ENCODE measurements around the gene ANKRD39. TPM values are rescaled to one million over a fixed set of nuclear protein-coding genes. Genes with fewer than 3 reads are reported as not detected.

ANKRD39 gene
- total and polyA plus RNA-seq, 10 of the 15 experiments (the other 5 are each of a cell fraction or from before 2014, with no cell fraction given) = 7.4 to 36.2 (median 23.7) TPM

GRCh38 chr2:96870626-96871255 lies 12.9 kb upstream of the ANKRD39 start (continued):
- TF ChIP-seq EP300 (IDR thresholded peaks at IDR 0.05; ENCODE audit: borderline replicate concordance in 1 of 2, control insufficient read depth in 1 of 2, low read depth in 2 of 2, low read length in 2 of 2) (no peak), GABPA (IDR thresholded peaks at IDR 0.05; ENCODE audit: low read depth) (no peak), TCF12 (IDR thresholded peaks at IDR 0.05; ENCODE audit: low read depth, low read length) (0 out of 2 replicates have a peak, but pooled peaks have one; percentile 12), CBX3 (IDR thresholded peaks at IDR 0.05; ENCODE audit: borderline replicate concordance, low read depth) (no peak), KLF5 (IDR thresholded peaks at IDR 0.05; ENCODE audit: partially characterized antibody) (no peak), ASH2L (IDR thresholded peaks at IDR 0.05; ENCODE audit: borderline replicate concordance, low read depth) (no peak), NBN (IDR thresholded peaks at IDR 0.05) (peak; percentile 8; the same call in 1 of the 2 replicates), MAX (IDR thresholded peaks at IDR 0.05; ENCODE audit: low read depth, low read length) (no peak), GATAD2B (conservative IDR thresholded peaks at IDR 0.05; ENCODE audit: low read depth) (no peak), RFX5 (IDR thresholded peaks at IDR 0.05; ENCODE audit: low read depth, low read length) (no peak), EZH2 (IDR thresholded peaks at IDR 0.05; ENCODE audit: borderline replicate concordance, control insufficient read depth, low read depth, low read length) (no peak), RAD51 (IDR thresholded peaks at IDR 0.05) (no peak), HSF1 (IDR thresholded peaks at IDR 0.05; ENCODE audit: low read depth, low read length) (no peak), RUNX3 (IDR thresholded peaks at IDR 0.05; ENCODE audit: low read length) (0 out of 2 replicates have a peak, but pooled peaks have one; percentile 3), RBBP5 (conservative IDR thresholded peaks at IDR 0.05) (no peak), BMI1 (IDR thresholded peaks at IDR 0.05; ENCODE audit: borderline replicate concordance) (no peak), SREBF2 (IDR thresholded peaks at IDR 0.05; ENCODE audit: low read length) (no peak), CHD1 (IDR thresholded peaks at IDR 0.05; ENCODE audit: low read depth, low read length) (no peak), SKIL (IDR thresholded peaks at IDR 0.05; ENCODE audit: low read depth, poor library complexity, severe bottlenecking) (no peak), POU2F2 (IDR thresholded peaks at IDR 0.05; ENCODE audit: borderline replicate concordance, low read depth, low read length) (no peak), BRCA1 (IDR thresholded peaks at IDR 0.05; ENCODE audit: low read depth, low read length) (no peak), KAT2A (conservative IDR thresholded peaks at IDR 0.05; ENCODE audit: control insufficient read depth, low read depth, low read length) (no peak)
- TF ChIP-seq, protein P1, sequence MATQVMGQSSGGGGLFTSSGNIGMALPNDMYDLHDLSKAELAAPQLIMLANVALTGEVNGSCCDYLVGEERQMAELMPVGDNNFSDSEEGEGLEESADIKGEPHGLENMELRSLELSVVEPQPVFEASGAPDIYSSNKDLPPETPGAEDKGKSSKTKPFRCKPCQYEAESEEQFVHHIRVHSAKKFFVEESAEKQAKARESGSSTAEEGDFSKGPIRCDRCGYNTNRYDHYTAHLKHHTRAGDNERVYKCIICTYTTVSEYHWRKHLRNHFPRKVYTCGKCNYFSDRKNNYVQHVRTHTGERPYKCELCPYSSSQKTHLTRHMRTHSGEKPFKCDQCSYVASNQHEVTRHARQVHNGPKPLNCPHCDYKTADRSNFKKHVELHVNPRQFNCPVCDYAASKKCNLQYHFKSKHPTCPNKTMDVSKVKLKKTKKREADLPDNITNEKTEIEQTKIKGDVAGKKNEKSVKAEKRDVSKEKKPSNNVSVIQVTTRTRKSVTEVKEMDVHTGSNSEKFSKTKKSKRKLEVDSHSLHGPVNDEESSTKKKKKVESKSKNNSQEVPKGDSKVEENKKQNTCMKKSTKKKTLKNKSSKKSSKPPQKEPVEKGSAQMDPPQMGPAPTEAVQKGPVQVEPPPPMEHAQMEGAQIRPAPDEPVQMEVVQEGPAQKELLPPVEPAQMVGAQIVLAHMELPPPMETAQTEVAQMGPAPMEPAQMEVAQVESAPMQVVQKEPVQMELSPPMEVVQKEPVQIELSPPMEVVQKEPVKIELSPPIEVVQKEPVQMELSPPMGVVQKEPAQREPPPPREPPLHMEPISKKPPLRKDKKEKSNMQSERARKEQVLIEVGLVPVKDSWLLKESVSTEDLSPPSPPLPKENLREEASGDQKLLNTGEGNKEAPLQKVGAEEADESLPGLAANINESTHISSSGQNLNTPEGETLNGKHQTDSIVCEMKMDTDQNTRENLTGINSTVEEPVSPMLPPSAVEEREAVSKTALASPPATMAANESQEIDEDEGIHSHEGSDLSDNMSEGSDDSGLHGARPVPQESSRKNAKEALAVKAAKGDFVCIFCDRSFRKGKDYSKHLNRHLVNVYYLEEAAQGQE (IDR thresholded peaks at IDR 0.05; ENCODE audit: low read depth, low read length) = no peak

Data from GM12878 (cell line).